ENCODE data around the gene ATP10B.

DNA sequence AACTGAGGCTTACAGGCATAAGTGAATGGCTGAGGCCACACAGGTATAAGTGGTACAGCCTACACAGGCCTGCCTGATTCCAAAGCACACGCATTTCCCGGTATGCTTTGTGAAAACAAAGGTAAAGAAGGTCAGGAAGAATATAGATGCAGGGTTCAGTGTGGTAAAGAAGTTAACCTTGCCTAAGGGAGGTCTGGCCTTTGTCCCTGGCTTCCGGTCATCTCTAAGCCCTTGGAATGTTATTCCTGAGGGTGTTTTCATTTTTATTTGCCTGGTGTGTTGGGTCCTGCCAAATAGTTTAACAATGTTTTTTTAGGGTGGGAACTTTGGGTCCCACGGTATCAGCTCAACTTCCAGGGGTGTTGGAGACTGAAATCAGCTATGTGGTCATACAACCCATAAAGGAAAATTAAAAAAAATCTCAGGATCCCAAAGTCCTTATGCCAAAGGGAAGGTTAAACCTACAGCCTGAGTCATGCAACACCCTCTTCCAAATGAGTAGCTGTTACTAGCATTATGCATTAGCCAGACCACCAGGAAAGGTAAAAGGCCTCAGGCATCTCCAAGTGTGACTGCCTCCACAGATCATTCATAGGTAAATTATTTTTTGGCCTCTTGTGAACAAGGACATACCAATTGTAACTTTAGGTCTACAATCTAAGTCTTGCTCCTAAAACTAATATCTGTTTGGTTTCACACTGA is 124.6 kb downstream of the ATP10B start:
- TF ChIP-seq, protein P1, sequence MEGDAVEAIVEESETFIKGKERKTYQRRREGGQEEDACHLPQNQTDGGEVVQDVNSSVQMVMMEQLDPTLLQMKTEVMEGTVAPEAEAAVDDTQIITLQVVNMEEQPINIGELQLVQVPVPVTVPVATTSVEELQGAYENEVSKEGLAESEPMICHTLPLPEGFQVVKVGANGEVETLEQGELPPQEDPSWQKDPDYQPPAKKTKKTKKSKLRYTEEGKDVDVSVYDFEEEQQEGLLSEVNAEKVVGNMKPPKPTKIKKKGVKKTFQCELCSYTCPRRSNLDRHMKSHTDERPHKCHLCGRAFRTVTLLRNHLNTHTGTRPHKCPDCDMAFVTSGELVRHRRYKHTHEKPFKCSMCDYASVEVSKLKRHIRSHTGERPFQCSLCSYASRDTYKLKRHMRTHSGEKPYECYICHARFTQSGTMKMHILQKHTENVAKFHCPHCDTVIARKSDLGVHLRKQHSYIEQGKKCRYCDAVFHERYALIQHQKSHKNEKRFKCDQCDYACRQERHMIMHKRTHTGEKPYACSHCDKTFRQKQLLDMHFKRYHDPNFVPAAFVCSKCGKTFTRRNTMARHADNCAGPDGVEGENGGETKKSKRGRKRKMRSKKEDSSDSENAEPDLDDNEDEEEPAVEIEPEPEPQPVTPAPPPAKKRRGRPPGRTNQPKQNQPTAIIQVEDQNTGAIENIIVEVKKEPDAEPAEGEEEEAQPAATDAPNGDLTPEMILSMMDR (IDR thresholded peaks at IDR 0.05), result no peak
- no peak for TF ChIP-seq POLR2AphosphoS5 (IDR thresholded peaks at IDR 0.05; ENCODE audit: insufficient read depth in 1 of 2, low read depth in 1 of 2)
- TF ChIP-seq POLR2A (IDR thresholded peaks at IDR 0.05), result no peak

All from vagina (tissue), 2 donors.